ENCODE results near the gene C3orf85. TPM values are rescaled to one million over a fixed set of nuclear protein-coding genes. Genes with fewer than 3 reads are reported as not detected.

Gene C3orf85
- total and polyA plus RNA-seq, 10 of the 15 experiments (the other 5 are each of a cell fraction or from before 2014, with no cell fraction given) = not detected

- TF ChIP-seq E2F8 (IDR thresholded peaks at IDR 0.05; ENCODE audit: low read depth, partially characterized antibody) = no peak
- no peak for TF ChIP-seq ZNF217 (IDR thresholded peaks at IDR 0.05)
Observed at GRCh38 chr3:109154979-109155378, 18.5 kb downstream of the C3orf85 start (continued).

- SMC1A ChIA-PET (ENCODE audit: uncharacterized antibody, unreplicated experiment) = no interaction called here
Observed at GRCh38 chr3:109155828-109156227, 19.3 kb downstream of the C3orf85 start.

More at GRCh38 chr3:109155828-109156227, 19.3 kb downstream of the C3orf85 start:
- Histone ChIP-seq H3K4me1 (ENCODE audit: control insufficient read depth, insufficient read depth, low read length) (no peaks in the 10 kb centered on the region), H3K27me3 (replicated peaks in 1 of 2; ENCODE audit: control insufficient read depth in 2 of 2, insufficient read depth in 2 of 2, low read length in 1 of 2) (no peaks in the 10 kb centered on the region), H3K36me3 (ENCODE audit: control insufficient read depth in 2 of 2, insufficient read depth in 2 of 2, low read length in 1 of 2) (no peaks in the 10 kb centered on the region), H3K4me3 (no peak overlapping the region), H3K9ac (ENCODE audit: control insufficient read depth, insufficient read depth, low read length) (no peak overlapping the region), H3K9me3 (replicated peaks; ENCODE audit: control insufficient read depth, insufficient read depth, low read length) (no peaks in the 10 kb centered on the region), H3K27ac (ENCODE audit: control insufficient read depth, insufficient read depth) (no peak overlapping the region), H3K79me2 (ENCODE audit: control insufficient read depth, insufficient read depth, low read length) (no peaks in the 10 kb centered on the region), H2AFZ (ENCODE audit: control insufficient read depth, low read depth, low read length) (no peak overlapping the region), H4K20me1 (ENCODE audit: control insufficient read depth, insufficient read depth) (no peaks in the 10 kb centered on the region), H3K4me2 (ENCODE audit: control insufficient read depth, insufficient read depth) (no peak overlapping the region)
- DNase-seq (ENCODE audit: low read depth, low spot score) (no peak), ATAC-seq (no peak), FAIRE-seq (no peak)
- ChIA-PET RAD21 (ENCODE audit: unreplicated experiment) (no interaction called here), CTCF (no interaction called here), POLR2A (no interaction called here)
- in situ Hi-C loops (cut with MboI) (no loop called here), intact Hi-C loops (cut with micrococcal nuclease; ENCODE audit: unreplicated experiment) (no loop called here)
- no TSS peak for BruUV-seq (replicated peaks)
- TF ChIP-seq PKNOX1 (IDR thresholded peaks at IDR 0.05) = no peak
- no peak for TF ChIP-seq RCOR1 (conservative IDR thresholded peaks at IDR 0.05; ENCODE audit: low read depth, low read length)
- no peak for TF ChIP-seq RFX5 (IDR thresholded peaks at IDR 0.05; ENCODE audit: low read depth, low read length)
- whole genome bisulfite sequencing (ENCODE audit: insufficient coverage, insufficient replicate concordance, low lambda C conversion rate, missing lambda C conversion rate) = 0% methylated on average over 1 of the region's 1 CpG
